T-helper 2 cell treated with Interferon-gamma antibody and Interleukin-4, amounts not matched to agents 5 μg/mL and 100 μg/mL, for 36 hours (primary cell): ENCODE measurements around the gene BCAS3.
"Not testable (repeated sequence)": the region's sequence is repeated elsewhere in the genome, so short reads cannot be mapped to it uniquely, and the experiment has no call there.

Source experiments
- DNase-seq: peaks from one replicate; pipeline ENCODE4 v3.0.0; 2021; ENCODE audit warnings: low spot score
- H3K27ac Mint-ChIP-seq: one replicate; pipeline ENCODE4 v1.8.0; 2021; ENCODE audit warnings: mild to moderate bottlenecking, mixed read lengths
- H3K27me3 Mint-ChIP-seq: one replicate; pipeline ENCODE4 v1.8.0; 2021; ENCODE audit warnings: low read depth, mixed read lengths
- H3K36me3 Mint-ChIP-seq: one replicate; pipeline ENCODE4 v1.8.0; 2021; ENCODE audit warnings: low read depth, mixed read lengths
- H3K4me1 Mint-ChIP-seq: one replicate; pipeline ENCODE4 v1.8.0; 2021; ENCODE audit warnings: low read depth, mixed read lengths
- H3K4me3 Mint-ChIP-seq: one replicate; pipeline ENCODE4 v1.8.0; 2022; ENCODE audit warnings: mild to moderate bottlenecking, moderate library complexity, mixed read lengths
- H3K9me3 Mint-ChIP-seq: one replicate; pipeline ENCODE4 v1.8.0; 2021; ENCODE audit warnings: mixed read lengths

Gene BCAS3

GRCh38 chr17:60653569-60653968, 24.1 kb upstream of the BCAS3 start:
- H3K27me3 Mint-ChIP-seq: no peaks in the 10 kb centered on the region

GRCh38 chr17:60656499-60656898, 21.2 kb upstream of the BCAS3 start:
- H3K27ac Mint-ChIP-seq: no peak overlapping the region
- peaks cover 29% of the 10 kb centered on the region for H3K36me3 Mint-ChIP-seq
- no peaks in the 10 kb centered on the region for H3K27me3 Mint-ChIP-seq
- no peak for DNase-seq
- no peaks in the 10 kb centered on the region for H3K9me3 Mint-ChIP-seq
- H3K4me3 Mint-ChIP-seq: no peak overlapping the region
- peaks cover 19% of the 10 kb centered on the region for H3K4me1 Mint-ChIP-seq

More at GRCh38 chr17:60653569-60653968, 24.1 kb upstream of the BCAS3 start:
- H3K4me1 Mint-ChIP-seq: peaks cover 17% of the 10 kb centered on the region
- H3K27ac Mint-ChIP-seq: no peak overlapping the region
- peaks cover 42% of the 10 kb centered on the region for H3K36me3 Mint-ChIP-seq
- H3K9me3 Mint-ChIP-seq: no peaks in the 10 kb centered on the region
- no peak for DNase-seq
- no peak overlapping the region for H3K4me3 Mint-ChIP-seq

- H3K4me3 Mint-ChIP-seq: no peak overlapping the region
- no peak for DNase-seq
- H3K36me3 Mint-ChIP-seq: peaks cover 21% of the 10 kb centered on the region
- peaks cover 2% of the 10 kb centered on the region for H3K4me1 Mint-ChIP-seq
- no peak overlapping the region for H3K27ac Mint-ChIP-seq
- H3K27me3 Mint-ChIP-seq: no peaks in the 10 kb centered on the region
- H3K9me3 Mint-ChIP-seq: no peaks in the 10 kb centered on the region
Measured at GRCh38 chr17:60659156-60659555, 18.5 kb upstream of the BCAS3 start.

GRCh38 chr17:60661489-60661888, 16.2 kb upstream of the BCAS3 start:
- no peaks in the 10 kb centered on the region for H3K9me3 Mint-ChIP-seq
- peaks cover 2% of the 10 kb centered on the region for H3K4me1 Mint-ChIP-seq
- H3K36me3 Mint-ChIP-seq: peaks cover 24% of the 10 kb centered on the region
- no peak for DNase-seq
- H3K27me3 Mint-ChIP-seq: no peaks in the 10 kb centered on the region
- no peak overlapping the region for H3K4me3 Mint-ChIP-seq
- H3K27ac Mint-ChIP-seq: no peak overlapping the region

GRCh38 chr17:60664022-60664421, 13.6 kb upstream of the BCAS3 start:
- Mint-ChIP-seq H3K27me3 (no peaks in the 10 kb centered on the region), H3K36me3 (peaks cover 18% of the 10 kb centered on the region), H3K27ac (no peak overlapping the region), H3K4me3 (no peak overlapping the region), H3K4me1 (peaks cover 2% of the 10 kb centered on the region), H3K9me3 (no peaks in the 10 kb centered on the region)
- DNase-seq: no peak

GRCh38 chr17:60665602-60666001, 12.0 kb upstream of the BCAS3 start:
- DNase-seq: no peak
- H3K27ac Mint-ChIP-seq: no peak overlapping the region
- H3K4me1 Mint-ChIP-seq: peaks cover 2% of the 10 kb centered on the region
- no peaks in the 10 kb centered on the region for H3K9me3 Mint-ChIP-seq
- no peak overlapping the region for H3K4me3 Mint-ChIP-seq
- H3K36me3 Mint-ChIP-seq: peaks cover 12% of the 10 kb centered on the region
- H3K27me3 Mint-ChIP-seq: no peaks in the 10 kb centered on the region

GRCh38 chr17:60668741-60669140, 8.9 kb upstream of the BCAS3 start:
- H3K27ac Mint-ChIP-seq, DNase-seq, H3K4me1 Mint-ChIP-seq, H3K9me3 Mint-ChIP-seq, H3K27me3 Mint-ChIP-seq, H3K36me3 Mint-ChIP-seq, H3K4me3 Mint-ChIP-seq: not testable (repeated sequence)

GRCh38 chr17:60671482-60671881, 6.2 kb upstream of the BCAS3 start:
- Mint-ChIP-seq H3K4me3 (no peak overlapping the region), H3K36me3 (no peaks in the 10 kb centered on the region), H3K27me3 (no peaks in the 10 kb centered on the region), H3K9me3 (no peaks in the 10 kb centered on the region), H3K27ac (no peak overlapping the region), H3K4me1 (no peaks in the 10 kb centered on the region)
- no peak for DNase-seq

- not testable (repeated sequence) for H3K36me3 Mint-ChIP-seq, DNase-seq, H3K27ac Mint-ChIP-seq, H3K27me3 Mint-ChIP-seq, H3K9me3 Mint-ChIP-seq, H3K4me3 Mint-ChIP-seq
- peaks cover 18% of the 10 kb centered on the region for H3K4me1 Mint-ChIP-seq
Measured at GRCh38 chr17:60674637-60675036, 3.0 kb upstream of the BCAS3 start.

GRCh38 chr17:60675997-60676396, 1.7 kb upstream of the BCAS3 start:
- peak overlapping the region; percentile 21 for H3K27ac Mint-ChIP-seq
- H3K4me1 Mint-ChIP-seq: peaks cover 18% of the 10 kb centered on the region
- no peak for DNase-seq
- H3K4me3 Mint-ChIP-seq: peak overlapping the region; percentile 52
- no peaks in the 10 kb centered on the region for H3K36me3 Mint-ChIP-seq
- no peaks in the 10 kb centered on the region for H3K9me3 Mint-ChIP-seq
- no peaks in the 10 kb centered on the region for H3K27me3 Mint-ChIP-seq

GRCh38 chr17:60676758-60677307, 818 bp upstream of the BCAS3 start:
- no peaks in the 10 kb centered on the region for H3K27me3 Mint-ChIP-seq
- no peaks in the 10 kb centered on the region for H3K36me3 Mint-ChIP-seq
- H3K4me3 Mint-ChIP-seq: peak overlapping the region; percentile 94

GRCh38 chr17:60678118-60678444, 430 bp downstream of the BCAS3 start:
- Mint-ChIP-seq H3K4me1 (peaks cover 18% of the 10 kb centered on the region), H3K27ac (peak overlapping the region; percentile 89), H3K36me3 (no peaks in the 10 kb centered on the region), H3K4me3 (peak overlapping the region; percentile 94), H3K9me3 (no peaks in the 10 kb centered on the region), H3K27me3 (no peaks in the 10 kb centered on the region)
- no peak for DNase-seq

More at GRCh38 chr17:60676758-60677307, 818 bp upstream of the BCAS3 start:
- peak overlapping the region; percentile 89 for H3K27ac Mint-ChIP-seq
- no peaks in the 10 kb centered on the region for H3K9me3 Mint-ChIP-seq
- no peak for DNase-seq
- H3K4me1 Mint-ChIP-seq: peaks cover 18% of the 10 kb centered on the region

GRCh38 chr17:60679287-60679686, 1.6 kb downstream of the BCAS3 start:
- H3K36me3 Mint-ChIP-seq: no peaks in the 10 kb centered on the region
- peaks cover 18% of the 10 kb centered on the region for H3K4me1 Mint-ChIP-seq
- no peaks in the 10 kb centered on the region for H3K9me3 Mint-ChIP-seq
- DNase-seq: no peak
- H3K27me3 Mint-ChIP-seq: no peaks in the 10 kb centered on the region
- H3K4me3 Mint-ChIP-seq: peak overlapping the region; percentile 77
- no peak overlapping the region for H3K27ac Mint-ChIP-seq

GRCh38 chr17:60680754-60681153, 3.1 kb downstream of the BCAS3 start:
- DNase-seq: no peak

GRCh38 chr17:60685437-60685836, 7.8 kb downstream of the BCAS3 start:
- Mint-ChIP-seq H3K9me3 (no peaks in the 10 kb centered on the region), H3K27ac (no peak overlapping the region), H3K36me3 (no peaks in the 10 kb centered on the region)

More at GRCh38 chr17:60680754-60681153, 3.1 kb downstream of the BCAS3 start:
- H3K27ac Mint-ChIP-seq: no peak overlapping the region
- no peaks in the 10 kb centered on the region for H3K9me3 Mint-ChIP-seq
- no peak overlapping the region for H3K4me3 Mint-ChIP-seq
- peaks cover 18% of the 10 kb centered on the region for H3K4me1 Mint-ChIP-seq
- H3K36me3 Mint-ChIP-seq: no peaks in the 10 kb centered on the region
- no peaks in the 10 kb centered on the region for H3K27me3 Mint-ChIP-seq

More at GRCh38 chr17:60685437-60685836, 7.8 kb downstream of the BCAS3 start:
- H3K27me3 Mint-ChIP-seq: no peaks in the 10 kb centered on the region
- no peak overlapping the region for H3K4me3 Mint-ChIP-seq
- no peak for DNase-seq
- no peaks in the 10 kb centered on the region for H3K4me1 Mint-ChIP-seq
